GM23248 (cell line): ENCODE measurements around the gene IRX5.

ENCODE experiments used
- EZH2 ChIP-seq: fragments of 200-600 bp; sonication (generic); IDR thresholded peaks from 2 replicates; pipeline ENCODE4 v1.6.1; 2018; ENCODE audit warnings: antibody characterized with exemption, mild to moderate bottlenecking; ENCODE audit not compliant: insufficient read depth, poor library complexity, severe bottlenecking
- EZH2phosphoT487 ChIP-seq: fragments of 200-600 bp; sonication (generic); IDR thresholded peaks from 2 replicates; pipeline ENCODE4 v1.6.1; 2018; ENCODE audit warnings: antibody characterized with exemption, moderate library complexity, mild to moderate bottlenecking, low read depth; ENCODE audit not compliant: insufficient read depth

GRCh38 chr16:54912720-54913119, 17.9 kb upstream of the IRX5 start:
- TF ChIP-seq EZH2 (no peak), EZH2phosphoT487 (no peak)
